Muscle of back (tissue), 11 donors: Measurements from ENCODE around the gene ATF7IP2. TPM values are rescaled to one million over a fixed set of nuclear protein-coding genes. Genes with fewer than 3 reads are reported as not detected.
A peak's percentile ranks its signal among the peaks of the same experiment; 100 is the strongest.
"Not testable (repeated sequence)": the region's sequence is repeated elsewhere in the genome, so short reads cannot be mapped to it uniquely, and the experiment has no call there.

Source experiments
- DNase-seq, 3 donors: peaks; one replicate each; pipeline versions ENCODE4 v3.0.0 to v3.0.0-alpha.2; 2013
- polyA plus RNA-seq, 10 donors: library from polyadenylated mRNA; unstranded; fragments of 120-200 nt; gene quantifications; one replicate each; pipeline ENCODE4 v1.2.1, GENCODE V29; 2013; ENCODE audit not compliant: insufficient read length in 10 of 10

ATF7IP2 gene
- polyA plus RNA-seq, 10 donors = 3.9 to 9.0 (median 6.4) TPM

- DNase-seq = no peak
Measured at GRCh38 chr16:10370096-10370726, 15.7 kb upstream of the ATF7IP2 start.

DNA sequence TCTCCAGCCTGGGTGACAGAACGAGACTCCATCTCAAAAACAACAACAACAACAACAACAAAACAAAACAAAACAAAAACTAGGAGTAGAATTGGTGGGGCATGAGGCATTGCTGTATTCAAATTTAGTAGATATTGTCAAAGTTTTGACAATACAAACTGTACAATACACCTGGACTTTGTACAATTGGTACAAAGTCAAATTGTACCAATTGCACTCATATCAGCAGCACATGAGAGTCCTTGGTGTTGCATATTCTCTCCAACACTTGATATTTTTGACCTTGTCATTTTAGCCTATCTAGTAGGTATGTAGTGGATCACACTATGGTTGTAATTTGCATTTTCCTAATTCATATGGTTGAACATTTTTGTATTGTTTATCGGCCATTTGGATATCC lies 14.3 kb upstream of the ATF7IP2 start:
- DNase-seq = no peak

GRCh38 chr16:10373556-10373955 lies 12.3 kb upstream of the ATF7IP2 start:
- DNase-seq = no peak

DNA sequence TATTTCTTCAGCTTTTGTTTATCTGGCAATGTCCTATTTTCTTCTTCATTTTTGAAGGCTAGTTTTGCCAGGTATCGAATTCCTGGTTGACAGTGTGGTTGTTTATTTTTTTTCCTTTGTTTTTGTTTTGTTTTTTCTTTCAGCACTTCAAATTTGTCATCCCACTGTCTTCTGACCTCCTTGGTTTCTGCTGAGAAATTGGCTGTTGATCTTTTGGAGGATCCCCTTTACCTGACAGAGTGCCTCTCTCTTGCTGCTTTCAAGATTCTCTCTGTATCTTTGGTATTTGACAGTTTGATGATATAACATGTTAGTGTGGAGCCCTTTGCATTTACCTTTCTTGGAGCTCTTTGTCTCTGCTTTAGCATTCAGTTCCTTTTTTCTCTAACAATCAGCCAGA lies 9.6 kb upstream of the ATF7IP2 start:
- DNase-seq = no peak

DNA sequence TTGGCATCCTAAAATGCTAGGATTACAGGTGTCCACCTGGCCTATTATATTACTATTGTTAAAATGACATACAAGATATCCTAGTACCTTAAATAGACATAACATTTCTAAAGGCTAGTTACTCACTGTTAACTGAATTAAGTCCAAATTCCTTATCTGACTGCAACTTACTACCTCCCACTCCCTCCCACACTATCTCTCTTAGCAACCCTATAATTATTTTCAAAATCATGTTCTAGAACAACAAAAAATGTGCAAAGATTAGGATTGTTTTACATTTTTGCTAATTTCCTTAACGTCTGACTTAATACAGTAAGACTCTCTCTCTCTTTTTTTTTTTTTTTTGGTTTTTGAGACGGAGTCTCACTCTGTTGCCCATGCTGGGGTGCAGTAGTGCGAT lies 2.2 kb upstream of the ATF7IP2 start:
- no peak for DNase-seq

GRCh38 chr16:10386517-10387100 lies 748 bp downstream of the ATF7IP2 start:
- no peak for DNase-seq

DNA sequence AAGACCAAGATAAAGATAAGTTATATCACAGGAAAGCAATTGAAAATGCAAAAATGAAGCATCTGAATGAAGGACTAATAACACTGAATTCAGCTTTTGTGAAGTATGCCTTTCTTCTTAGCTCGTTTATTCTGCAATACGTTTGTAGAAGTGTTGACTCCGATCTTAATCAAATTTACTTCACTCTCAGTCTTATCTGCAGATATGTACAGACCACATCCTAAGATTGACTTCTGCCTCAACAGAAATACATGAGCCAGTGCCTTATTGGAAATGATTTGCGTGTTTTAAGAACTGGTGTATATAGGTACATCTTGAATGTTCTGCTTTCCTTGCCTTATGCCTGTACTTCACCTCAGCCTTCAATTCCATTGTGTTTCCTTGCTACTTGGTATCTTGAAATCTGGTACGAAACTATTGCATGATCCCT lies 1.3 kb downstream of the ATF7IP2 start:
- no peak for DNase-seq

- no peak for DNase-seq
Measured at GRCh38 chr16:10388988-10389387, 3.1 kb downstream of the ATF7IP2 start.

- DNase-seq = no peak
Measured at GRCh38 chr16:10390330-10390729, 4.5 kb downstream of the ATF7IP2 start.

DNA sequence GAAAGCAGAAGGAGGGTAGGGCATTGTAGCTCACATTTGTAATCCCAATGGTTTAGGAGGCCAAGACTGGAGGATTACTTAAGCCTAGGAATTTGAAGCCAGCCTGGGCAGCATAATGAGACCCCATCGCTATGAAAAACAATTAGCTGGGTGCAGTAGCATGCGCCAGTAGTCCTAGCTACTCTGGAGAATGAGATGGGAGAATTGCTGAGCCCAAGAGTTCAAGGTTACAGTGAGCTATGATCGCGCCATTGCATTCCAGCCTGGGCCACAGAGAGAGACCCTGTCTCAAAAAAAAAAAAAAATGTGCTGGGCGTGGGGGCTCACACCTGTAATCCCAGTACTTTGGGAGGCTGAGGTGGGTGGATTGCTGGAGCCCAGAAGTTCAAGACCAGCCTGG lies 5.0 kb downstream of the ATF7IP2 start:
- no peak for DNase-seq

DNA sequence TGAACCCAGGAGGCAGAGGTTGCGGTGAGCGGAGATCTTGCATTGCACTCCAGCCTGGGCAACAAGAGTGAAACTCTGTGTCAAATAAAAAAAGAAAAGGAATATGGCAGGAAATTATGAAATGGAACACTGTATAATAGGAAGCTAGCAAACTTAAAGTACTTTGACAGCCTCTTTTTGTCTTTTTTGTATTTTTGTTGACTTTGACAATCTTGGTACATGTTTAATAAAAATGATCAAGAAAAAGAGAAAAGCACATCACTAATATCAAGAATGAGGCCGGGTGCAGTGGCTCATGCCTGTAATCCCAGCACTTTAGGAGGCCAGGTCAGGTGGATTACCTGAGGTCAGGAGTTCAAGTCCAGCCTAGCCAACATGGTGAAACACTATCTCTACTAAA lies 5.5 kb downstream of the ATF7IP2 start:
- no peak for DNase-seq

GRCh38 chr16:10402975-10403374 lies 17.1 kb downstream of the ATF7IP2 start:
- no peak for DNase-seq

DNA sequence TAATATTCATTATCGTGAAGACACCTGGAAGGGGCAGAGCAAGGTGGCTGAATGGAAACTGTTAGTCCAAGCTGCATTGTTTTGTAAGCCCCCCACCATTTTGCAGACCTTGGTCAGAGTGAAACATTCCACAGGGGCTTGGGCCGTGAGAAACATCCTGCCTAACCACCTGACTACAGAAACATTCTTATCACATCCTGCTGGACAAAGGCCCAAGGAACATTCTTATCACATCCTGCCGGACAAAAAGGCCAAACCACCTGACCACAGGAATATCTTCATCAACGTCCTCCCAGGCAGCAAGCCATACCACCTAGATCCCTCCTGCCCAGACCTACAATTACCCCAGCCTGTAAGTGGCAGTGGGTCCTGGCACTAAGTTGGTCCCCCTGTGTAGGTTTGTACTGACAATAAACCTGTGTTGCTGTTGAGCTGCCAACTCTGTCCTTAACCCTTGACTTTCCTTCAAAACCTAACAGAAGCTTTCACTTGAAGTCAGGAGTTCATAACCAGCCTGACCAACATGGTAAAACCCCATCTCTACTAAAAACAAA lies 19.6 kb downstream of the ATF7IP2 start:
- DNase-seq = peak in 1 of 3 donors; percentile 1

DNA sequence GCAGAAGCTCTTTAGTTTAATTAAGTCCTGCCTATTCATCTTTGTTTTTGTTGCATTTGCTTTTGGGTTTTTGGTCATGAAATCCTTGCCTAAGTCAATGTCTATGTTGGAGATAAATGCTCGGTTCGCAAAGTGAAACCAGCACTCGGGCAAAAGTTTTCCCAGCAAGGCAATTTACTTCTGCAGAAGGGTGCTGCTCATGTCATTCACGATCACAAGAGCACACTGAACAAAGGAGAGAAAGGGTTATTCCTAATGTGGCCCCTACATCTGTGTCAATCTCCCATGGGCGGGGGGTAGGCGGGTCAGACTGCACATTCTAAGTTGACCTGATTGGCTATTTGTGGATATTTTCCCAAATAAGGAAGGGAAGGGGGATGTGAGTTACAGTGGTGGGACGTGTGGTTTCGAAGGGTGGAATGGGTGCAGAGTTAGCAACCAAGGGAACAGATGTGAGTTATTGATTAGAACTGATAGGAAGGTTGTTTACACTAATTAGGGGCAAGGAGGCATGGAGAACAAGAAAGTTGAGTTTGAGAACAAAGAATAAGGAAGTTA lies 23.0 kb downstream of the ATF7IP2 start:
- DNase-seq = no peak

GRCh38 chr16:10409713-10410112 lies 23.9 kb downstream of the ATF7IP2 start:
- DNase-seq = not testable (repeated sequence)

- no peak for DNase-seq
Measured at GRCh38 chr16:10410469-10410868, 24.6 kb downstream of the ATF7IP2 start.

- DNase-seq = no peak
Measured at GRCh38 chr16:10412935-10413601, 27.2 kb downstream of the ATF7IP2 start.

DNA sequence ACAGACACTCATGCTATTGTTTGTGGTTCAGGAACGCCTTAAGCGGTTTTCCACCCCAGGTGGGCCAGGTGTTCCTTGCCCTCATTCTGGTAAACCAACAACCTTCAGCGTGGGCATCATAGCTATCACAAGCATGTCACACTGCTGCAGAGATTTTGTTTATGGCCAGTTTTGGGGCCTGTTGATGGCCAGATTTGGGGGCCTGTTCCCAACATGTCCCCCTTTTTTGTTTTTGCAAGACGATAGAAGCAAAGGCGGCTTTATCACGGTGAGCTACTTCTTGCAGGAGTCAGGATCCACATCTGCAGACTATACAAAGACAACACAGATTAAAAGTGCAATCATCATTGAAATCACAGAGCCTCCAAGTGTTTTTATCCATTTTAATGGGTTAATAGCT lies 32.3 kb downstream of the ATF7IP2 start:
- not testable (repeated sequence) for DNase-seq

GRCh38 chr16:10419701-10420100 lies 33.8 kb downstream of the ATF7IP2 start:
- DNase-seq = no peak

GRCh38 chr16:10421596-10421995 lies 35.7 kb downstream of the ATF7IP2 start:
- no peak for DNase-seq

DNA sequence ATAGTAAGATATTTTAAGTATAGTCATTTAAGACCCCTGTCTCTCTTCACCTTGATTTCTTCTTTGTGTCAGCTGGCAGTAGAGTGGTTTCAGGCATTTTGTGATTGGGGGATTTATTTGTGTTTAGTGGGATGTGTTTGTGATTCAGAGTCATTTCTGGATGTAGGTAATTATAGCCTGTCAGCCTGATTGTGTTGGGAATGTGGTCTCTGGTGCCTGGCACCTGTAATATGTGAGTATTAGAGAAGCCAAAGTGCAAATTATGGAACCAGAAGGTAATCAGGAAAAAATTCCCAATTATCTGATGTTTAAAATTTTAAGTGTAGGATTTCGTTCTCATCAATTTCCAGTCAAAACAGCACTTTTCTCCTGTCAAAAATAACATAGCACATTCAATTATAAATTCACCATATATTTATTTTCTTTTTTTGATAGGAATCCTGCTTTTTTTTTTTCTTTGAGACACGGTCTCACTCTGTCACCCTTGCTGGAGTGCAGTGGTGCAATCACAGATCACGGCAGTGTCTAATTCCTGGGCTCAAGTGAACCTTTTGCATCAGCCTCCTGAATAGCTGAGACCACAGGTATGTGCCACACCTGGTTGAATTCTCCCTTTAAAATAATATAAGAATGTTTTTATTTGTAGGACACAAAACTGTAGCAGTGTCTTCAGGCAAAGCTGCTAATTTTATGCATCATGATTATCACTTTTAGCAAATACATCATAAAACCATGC lies 42.7 kb downstream of the ATF7IP2 start:
- no peak for DNase-seq
